Liver (tissue), 9 donors: ENCODE data around the gene SLC12A2. TPM values are rescaled to one million over a fixed set of nuclear protein-coding genes. Genes with fewer than 3 reads are reported as not detected.

Experiments used
- DNase-seq: peaks from one replicate; pipeline ENCODE4 v3.0.0-alpha.2; 2017; ENCODE audit warnings: low spot score
- H3K27ac ChIP-seq, 2 donors: one replicate each; pipeline ENCODE4 v1.7.0; 2013; ENCODE audit warnings: inconsistent platforms in 2 of 2, low read length in 2 of 2, control low read depth in 1 of 2, low read depth in 1 of 2, mild to moderate bottlenecking in 1 of 2
- H3K27me3 ChIP-seq, 4 donors: one replicate each; pipeline versions ENCODE4 v1.6.1 to v1.7.0; 2013; ENCODE audit warnings: low read length in 3 of 4, inconsistent platforms in 1 of 4, mild to moderate bottlenecking in 1 of 4, moderate library complexity in 1 of 4; ENCODE audit not compliant: control insufficient read depth in 4 of 4, insufficient read depth in 4 of 4
- H3K36me3 ChIP-seq, 4 donors: one replicate each; pipeline versions ENCODE4 v1.6.1 to v1.7.0; 2013; ENCODE audit warnings: low read length in 3 of 4, mild to moderate bottlenecking in 3 of 4, low read depth in 1 of 4, moderate library complexity in 1 of 4; ENCODE audit not compliant: control insufficient read depth in 4 of 4, insufficient read depth in 3 of 4
- H3K4me1 ChIP-seq, 4 donors: one replicate each; pipeline versions ENCODE4 v1.6.1 to v1.7.0; 2013; ENCODE audit warnings: low read length in 3 of 4, mild to moderate bottlenecking in 3 of 4, moderate library complexity in 1 of 4; ENCODE audit not compliant: control insufficient read depth in 4 of 4, insufficient read depth in 4 of 4
- H3K4me3 ChIP-seq, 3 donors: one replicate each; pipeline versions ENCODE4 v1.6.1 to v1.7.0; 2013; ENCODE audit warnings: low read length in 3 of 3, control low read depth in 1 of 3, low read depth in 1 of 3, mild to moderate bottlenecking in 1 of 3
- H3K9ac ChIP-seq, 2 donors: one replicate each; pipeline ENCODE4 v1.7.0; 2013; ENCODE audit warnings: low read length in 2 of 2, mild to moderate bottlenecking in 2 of 2, moderate library complexity in 2 of 2, control low read depth in 1 of 2, low read depth in 1 of 2
- H3K9me3 ChIP-seq, 4 donors: one replicate each; pipeline versions ENCODE4 v1.6.1 to v1.7.0; 2013; ENCODE audit warnings: low read length in 3 of 4; ENCODE audit not compliant: control insufficient read depth in 4 of 4
- EGR1 ChIP-seq, 2 donors: IDR thresholded peaks; 2 replicates each; pipeline ENCODE4 v1.6.1; 2016 to 2018; ENCODE audit warnings: antibody characterized with exemption in 2 of 2, low read depth in 2 of 2
- FOXA1 ChIP-seq: IDR thresholded peaks from 2 replicates; pipeline ENCODE4 v1.6.1; 2016; ENCODE audit warnings: antibody characterized with exemption
- FOXA2 ChIP-seq: IDR thresholded peaks from 2 replicates; pipeline ENCODE4 v1.6.1; 2016; ENCODE audit warnings: antibody characterized with exemption
- GABPA ChIP-seq, 2 donors: IDR thresholded peaks in 1 of 2; conservative IDR thresholded peaks in 1 of 2; 2 replicates each; pipeline ENCODE4 v1.6.1; 2016; ENCODE audit warnings: antibody characterized with exemption in 2 of 2, mild to moderate bottlenecking in 1 of 2, moderate library complexity in 1 of 2
- HNF4A ChIP-seq, 2 donors: conservative IDR thresholded peaks; 2 replicates each; pipeline ENCODE4 v1.6.1; 2016; ENCODE audit warnings: antibody characterized with exemption in 2 of 2, mild to moderate bottlenecking in 2 of 2
- HNF4G ChIP-seq: IDR thresholded peaks from 2 replicates; pipeline ENCODE4 v1.6.1; 2016; ENCODE audit warnings: antibody characterized with exemption
- JUND ChIP-seq, 2 donors: IDR thresholded peaks; 2 replicates each; pipeline ENCODE4 v1.6.1; 2016; ENCODE audit warnings: antibody characterized with exemption in 2 of 2
- NR2F2 ChIP-seq: IDR thresholded peaks from 2 replicates; pipeline ENCODE4 v1.6.1; 2016; ENCODE audit warnings: antibody characterized with exemption
- RAD21 ChIP-seq, 2 donors: IDR thresholded peaks; 2 replicates each; pipeline ENCODE4 v1.6.1; 2016; ENCODE audit warnings: antibody characterized with exemption in 2 of 2, mild to moderate bottlenecking in 2 of 2
- RXRA ChIP-seq, 2 donors: IDR thresholded peaks; 2 replicates each; pipeline ENCODE4 v1.6.1; 2017 to 2018; ENCODE audit warnings: antibody characterized with exemption in 2 of 2, mild to moderate bottlenecking in 1 of 2
- SP1 ChIP-seq: IDR thresholded peaks from 2 replicates; pipeline ENCODE4 v1.6.1; 2018; ENCODE audit warnings: antibody characterized with exemption, mild to moderate bottlenecking
- TAF1 ChIP-seq: conservative IDR thresholded peaks from 2 replicates; pipeline ENCODE4 v1.6.1; 2016; ENCODE audit warnings: antibody characterized with exemption, mild to moderate bottlenecking
- YY1 ChIP-seq: IDR thresholded peaks from 2 replicates; pipeline ENCODE4 v1.6.1; 2016; ENCODE audit warnings: antibody characterized with exemption, mild to moderate bottlenecking
- WGBS: extraction: QIAGEN DNeasy Blood & Tissue Kit; methylation state at CpG from one replicate; pipeline ENCODE4 v1.1.7; 2013; 5-methylcytosine and 5-hydroxymethylcytosine counted together
- polyA plus RNA-seq, 2 donors: library from polyadenylated mRNA; stranded (reverse) in 1 of 2; unstranded in 1 of 2; fragments of 200-250 nt in 1 of 2; fragments of >200 nt in 1 of 2; fragmentation: Nextera tagmentation in 1 of 2; extraction: Ambion mirVana in 1 of 2; gene quantifications; one replicate each; pipeline versions ENCODE4 v1.2.1 to v1.2.3, GENCODE V29; 2013 to 2015
- total RNA-seq, 2 donors: library from RNA; depleted of rRNA; stranded (reverse); fragments of >200 nt; gene quantifications; one replicate each; pipeline ENCODE4 v1.2.3, GENCODE V29; 2014
- TF ChIP-seq, protein P1 (sequence below): IDR thresholded peaks from 2 replicates; pipeline ENCODE4 v1.6.1; 2016; ENCODE audit warnings: antibody characterized with exemption
- TF ChIP-seq, protein P2 (sequence below): IDR thresholded peaks from 2 replicates; pipeline ENCODE4 v1.6.1; 2016; ENCODE audit warnings: antibody characterized with exemption
- TF ChIP-seq, protein P3 (sequence below): fragments of 150-350 bp; IDR thresholded peaks from 2 replicates; pipeline ENCODE4 v1.5.1; 2017; ENCODE audit warnings: improper control_type of control experiment, low read depth, low read length; ENCODE audit not compliant: missing input control
- TF ChIP-seq, protein P4 (sequence below): IDR thresholded peaks from 2 replicates; pipeline ENCODE4 v1.6.1; 2016; ENCODE audit warnings: antibody characterized with exemption
- TF ChIP-seq, protein P5 (sequence below): IDR thresholded peaks from 2 replicates; pipeline ENCODE4 v1.6.1; 2016; ENCODE audit warnings: antibody characterized with exemption, mild to moderate bottlenecking
- donor health status: healthy.
- donor health status: healthy.
- donor health status: healthy.
- donor health status: healthy.
- donor health status: healthy.

The SLC12A2 gene
- total and polyA plus RNA-seq, 4 donors: 2.5 to 10.9 (median 5.7) TPM

DNA sequence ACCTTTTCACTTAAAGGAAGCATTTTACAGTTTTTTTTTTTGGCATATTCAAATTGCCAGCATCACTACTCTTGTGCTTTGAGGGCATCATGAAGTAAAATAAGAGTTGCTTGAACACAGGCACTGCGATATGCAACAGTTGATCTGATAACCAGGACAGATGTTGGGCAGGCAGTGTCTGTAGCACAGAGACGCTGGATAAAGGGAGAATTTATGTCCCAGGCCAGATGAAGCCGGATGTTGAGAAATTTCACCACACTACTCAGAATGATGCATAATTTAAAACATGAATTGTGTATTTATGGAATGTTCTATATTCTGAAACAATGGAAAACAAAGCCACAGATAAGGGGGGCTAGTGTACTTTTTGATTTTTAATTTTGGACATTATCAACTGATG is 71.4 kb downstream of the SLC12A2 start:
- peaks cover 0 to 7% (median 0%) of the 10 kb centered on the region in 4 donors for H3K36me3 ChIP-seq
- no peak overlapping the region for H3K4me3 ChIP-seq
- H3K27ac ChIP-seq: no peak overlapping the region
- no peaks in the 10 kb centered on the region for H3K9me3 ChIP-seq
- DNase-seq: no peak
- no peaks in the 10 kb centered on the region for H3K4me1 ChIP-seq
- 79% methylated on average over 3 of the region's 3 CpGs for WGBS
- TF ChIP-seq FOXA1: no peak
- no peak for TF ChIP-seq RXRA (IDR thresholded peaks at IDR 0.05)
- TF ChIP-seq FOXA2: no peak
- TF ChIP-seq RAD21 (IDR thresholded peaks at IDR 0.05): no peak
- TF ChIP-seq, protein P1, sequence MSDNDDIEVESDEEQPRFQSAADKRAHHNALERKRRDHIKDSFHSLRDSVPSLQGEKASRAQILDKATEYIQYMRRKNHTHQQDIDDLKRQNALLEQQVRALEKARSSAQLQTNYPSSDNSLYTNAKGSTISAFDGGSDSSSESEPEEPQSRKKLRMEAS: no peak
- TF ChIP-seq, protein P2, sequence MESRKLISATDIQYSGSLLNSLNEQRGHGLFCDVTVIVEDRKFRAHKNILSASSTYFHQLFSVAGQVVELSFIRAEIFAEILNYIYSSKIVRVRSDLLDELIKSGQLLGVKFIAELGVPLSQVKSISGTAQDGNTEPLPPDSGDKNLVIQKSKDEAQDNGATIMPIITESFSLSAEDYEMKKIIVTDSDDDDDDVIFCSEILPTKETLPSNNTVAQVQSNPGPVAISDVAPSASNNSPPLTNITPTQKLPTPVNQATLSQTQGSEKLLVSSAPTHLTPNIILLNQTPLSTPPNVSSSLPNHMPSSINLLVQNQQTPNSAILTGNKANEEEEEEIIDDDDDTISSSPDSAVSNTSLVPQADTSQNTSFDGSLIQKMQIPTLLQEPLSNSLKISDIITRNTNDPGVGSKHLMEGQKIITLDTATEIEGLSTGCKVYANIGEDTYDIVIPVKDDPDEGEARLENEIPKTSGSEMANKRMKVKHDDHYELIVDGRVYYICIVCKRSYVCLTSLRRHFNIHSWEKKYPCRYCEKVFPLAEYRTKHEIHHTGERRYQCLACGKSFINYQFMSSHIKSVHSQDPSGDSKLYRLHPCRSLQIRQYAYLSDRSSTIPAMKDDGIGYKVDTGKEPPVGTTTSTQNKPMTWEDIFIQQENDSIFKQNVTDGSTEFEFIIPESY: no peak
- TF ChIP-seq TAF1: no peak
- no peak for TF ChIP-seq EGR1 (IDR thresholded peaks at IDR 0.05; ENCODE audit: low read depth in 2 of 2)
- TF ChIP-seq, protein P3, sequence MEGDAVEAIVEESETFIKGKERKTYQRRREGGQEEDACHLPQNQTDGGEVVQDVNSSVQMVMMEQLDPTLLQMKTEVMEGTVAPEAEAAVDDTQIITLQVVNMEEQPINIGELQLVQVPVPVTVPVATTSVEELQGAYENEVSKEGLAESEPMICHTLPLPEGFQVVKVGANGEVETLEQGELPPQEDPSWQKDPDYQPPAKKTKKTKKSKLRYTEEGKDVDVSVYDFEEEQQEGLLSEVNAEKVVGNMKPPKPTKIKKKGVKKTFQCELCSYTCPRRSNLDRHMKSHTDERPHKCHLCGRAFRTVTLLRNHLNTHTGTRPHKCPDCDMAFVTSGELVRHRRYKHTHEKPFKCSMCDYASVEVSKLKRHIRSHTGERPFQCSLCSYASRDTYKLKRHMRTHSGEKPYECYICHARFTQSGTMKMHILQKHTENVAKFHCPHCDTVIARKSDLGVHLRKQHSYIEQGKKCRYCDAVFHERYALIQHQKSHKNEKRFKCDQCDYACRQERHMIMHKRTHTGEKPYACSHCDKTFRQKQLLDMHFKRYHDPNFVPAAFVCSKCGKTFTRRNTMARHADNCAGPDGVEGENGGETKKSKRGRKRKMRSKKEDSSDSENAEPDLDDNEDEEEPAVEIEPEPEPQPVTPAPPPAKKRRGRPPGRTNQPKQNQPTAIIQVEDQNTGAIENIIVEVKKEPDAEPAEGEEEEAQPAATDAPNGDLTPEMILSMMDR: no peak
- TF ChIP-seq HNF4A (conservative IDR thresholded peaks at IDR 0.05): no peak
- TF ChIP-seq GABPA (IDR thresholded peaks at IDR 0.05 in 1 of 2, conservative IDR thresholded peaks at IDR 0.05 in 1 of 2): no peak
- TF ChIP-seq HNF4G: no peak
- no peak for TF ChIP-seq SP1
- TF ChIP-seq JUND (IDR thresholded peaks at IDR 0.05): no peak
- TF ChIP-seq, protein P4, sequence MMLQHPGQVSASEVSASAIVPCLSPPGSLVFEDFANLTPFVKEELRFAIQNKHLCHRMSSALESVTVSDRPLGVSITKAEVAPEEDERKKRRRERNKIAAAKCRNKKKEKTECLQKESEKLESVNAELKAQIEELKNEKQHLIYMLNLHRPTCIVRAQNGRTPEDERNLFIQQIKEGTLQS: no peak
- TF ChIP-seq YY1: no peak
- TF ChIP-seq, protein P5, sequence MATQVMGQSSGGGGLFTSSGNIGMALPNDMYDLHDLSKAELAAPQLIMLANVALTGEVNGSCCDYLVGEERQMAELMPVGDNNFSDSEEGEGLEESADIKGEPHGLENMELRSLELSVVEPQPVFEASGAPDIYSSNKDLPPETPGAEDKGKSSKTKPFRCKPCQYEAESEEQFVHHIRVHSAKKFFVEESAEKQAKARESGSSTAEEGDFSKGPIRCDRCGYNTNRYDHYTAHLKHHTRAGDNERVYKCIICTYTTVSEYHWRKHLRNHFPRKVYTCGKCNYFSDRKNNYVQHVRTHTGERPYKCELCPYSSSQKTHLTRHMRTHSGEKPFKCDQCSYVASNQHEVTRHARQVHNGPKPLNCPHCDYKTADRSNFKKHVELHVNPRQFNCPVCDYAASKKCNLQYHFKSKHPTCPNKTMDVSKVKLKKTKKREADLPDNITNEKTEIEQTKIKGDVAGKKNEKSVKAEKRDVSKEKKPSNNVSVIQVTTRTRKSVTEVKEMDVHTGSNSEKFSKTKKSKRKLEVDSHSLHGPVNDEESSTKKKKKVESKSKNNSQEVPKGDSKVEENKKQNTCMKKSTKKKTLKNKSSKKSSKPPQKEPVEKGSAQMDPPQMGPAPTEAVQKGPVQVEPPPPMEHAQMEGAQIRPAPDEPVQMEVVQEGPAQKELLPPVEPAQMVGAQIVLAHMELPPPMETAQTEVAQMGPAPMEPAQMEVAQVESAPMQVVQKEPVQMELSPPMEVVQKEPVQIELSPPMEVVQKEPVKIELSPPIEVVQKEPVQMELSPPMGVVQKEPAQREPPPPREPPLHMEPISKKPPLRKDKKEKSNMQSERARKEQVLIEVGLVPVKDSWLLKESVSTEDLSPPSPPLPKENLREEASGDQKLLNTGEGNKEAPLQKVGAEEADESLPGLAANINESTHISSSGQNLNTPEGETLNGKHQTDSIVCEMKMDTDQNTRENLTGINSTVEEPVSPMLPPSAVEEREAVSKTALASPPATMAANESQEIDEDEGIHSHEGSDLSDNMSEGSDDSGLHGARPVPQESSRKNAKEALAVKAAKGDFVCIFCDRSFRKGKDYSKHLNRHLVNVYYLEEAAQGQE: no peak
- no peak for TF ChIP-seq NR2F2
- H3K27me3 ChIP-seq: no peaks in the 10 kb centered on the region
- H3K9ac ChIP-seq: no peak overlapping the region
